Gastroesophageal sphincter (tissue), 4 donors: ENCODE data around the gene ZMIZ2. TPM values are rescaled to one million over a fixed set of nuclear protein-coding genes. Genes with fewer than 3 reads are reported as not detected.

Source experiments
- ATAC-seq: fragments of 150-250 bp; one replicate; pipeline ENCODE4 v1.9.1; 2016; ENCODE audit warnings: mild to moderate bottlenecking, moderate library complexity
- H3K27ac ChIP-seq, 4 donors: fragments of 200-600 bp; sonication (generic) in 3 of 4; 1 replicate in 3 of 4; 2 replicates in 1 of 4; pipeline ENCODE4 v1.5.1; 2016 to 2019
- H3K27me3 ChIP-seq: fragments of 200-600 bp; sonication (generic); one replicate; pipeline ENCODE4 v1.5.1; 2019
- H3K36me3 ChIP-seq, 2 donors: fragments of 200-600 bp; sonication (generic); one replicate each; pipeline ENCODE4 v1.5.1; 2019; ENCODE audit warnings: control low read depth in 1 of 2
- H3K4me1 ChIP-seq, 3 donors: fragments of 200-600 bp; sonication (generic); 1 replicate in 2 of 3; 2 replicates in 1 of 3; pipeline ENCODE4 v1.5.1; 2016 to 2019; ENCODE audit warnings: control low read depth in 2 of 3
- H3K4me3 ChIP-seq, 2 donors: fragments of 200-600 bp; sonication (generic); one replicate each; pipeline ENCODE4 v1.5.1; 2019; ENCODE audit warnings: mild to moderate bottlenecking in 1 of 2, moderate library complexity in 1 of 2
- H3K9me3 ChIP-seq, 3 donors: fragments of 200-600 bp; sonication (generic); one replicate each; pipeline ENCODE4 v1.5.1; 2017 to 2019; ENCODE audit warnings: control low read depth in 2 of 3
- CTCF ChIP-seq, 4 experiments: fragments of 200-600 bp in 2 of 4; fragments of 450-650 bp in 2 of 4; sonication (generic) in 1 of 4; IDR thresholded peaks; one replicate each; pipeline ENCODE4 v1.5.1; 2017 to 2019; ENCODE audit warnings: antibody characterized with exemption in 4 of 4, mild to moderate bottlenecking in 2 of 4, moderate library complexity in 2 of 4
- EP300 ChIP-seq: sonication (generic); formaldehyde crosslinking; IDR thresholded peaks from one replicate; pipeline ENCODE4 v1.6.1; 2017; ENCODE audit warnings: antibody characterized with exemption, mild to moderate bottlenecking
- POLR2A ChIP-seq, 2 donors: fragments of 450-650 bp; IDR thresholded peaks; one replicate each; pipeline ENCODE4 v1.6.1; 2017; ENCODE audit warnings: antibody characterized with exemption in 2 of 2, mild to moderate bottlenecking in 2 of 2, moderate library complexity in 1 of 2
- POLR2AphosphoS5 ChIP-seq: sonication (generic); formaldehyde crosslinking; IDR thresholded peaks from one replicate; pipeline ENCODE4 v1.6.1; 2017; ENCODE audit warnings: antibody characterized with exemption
- WGBS, 2 donors: methylation state at CpG; one replicate each; pipeline ENCODE4 v1.1.5; 2018; ENCODE audit warnings: low coverage in 1 of 2; 5-methylcytosine and 5-hydroxymethylcytosine counted together
- total RNA-seq, 4 donors: library from RNA; depleted of rRNA; stranded (reverse); fragments of >200 nt; gene quantifications; one replicate each; pipeline ENCODE4 v1.1.0, GENCODE V29; 2016

The ZMIZ2 gene
- total RNA-seq, 4 donors from 2014 or later: 12.7 to 28.0 (median 20.5) TPM

GRCh38 chr7:44762726-44763522, 14.3 kb downstream of the ZMIZ2 start:
- Histone ChIP-seq H3K36me3 (peaks cover 0 to 99% of the 10 kb centered on the region in 2 donors), H3K9me3 (no peaks in the 10 kb centered on the region), H3K27ac (peak overlapping the region in 1 of 4 donors; percentile 41), H3K4me1 (peaks cover 0 to 29% (median 7%) of the 10 kb centered on the region in 3 donors), H3K4me3 (no peak overlapping the region), H3K27me3 (no peaks in the 10 kb centered on the region)
- 91 to 96% methylated on average over 3 to 4 of the region's 20 CpGs for WGBS, 2 donors
- TF ChIP-seq POLR2A (IDR thresholded peaks at IDR 0.05) (no peak), EP300 (no peak), CTCF (IDR thresholded peaks at IDR 0.05) (no peak), POLR2AphosphoS5 (no peak)
- ATAC-seq: no peak

- Histone ChIP-seq H3K27ac (no peak overlapping the region), H3K4me1 (peaks cover 0 to 39% (median 19%) of the 10 kb centered on the region in 3 donors), H3K36me3 (peaks cover 0 to 89% of the 10 kb centered on the region in 2 donors), H3K4me3 (no peak overlapping the region), H3K27me3 (no peaks in the 10 kb centered on the region), H3K9me3 (no peaks in the 10 kb centered on the region)
- TF ChIP-seq EP300: no peak
- TF ChIP-seq POLR2AphosphoS5: no peak
- TF ChIP-seq POLR2A (IDR thresholded peaks at IDR 0.05): no peak
- no peak for TF ChIP-seq CTCF (IDR thresholded peaks at IDR 0.05)
- 93 to 96% methylated on average over 4 of the region's 6 CpGs for WGBS, 2 donors
- no peak for ATAC-seq
Observed at GRCh38 chr7:44764081-44764480, 15.4 kb downstream of the ZMIZ2 start.

- H3K9me3 ChIP-seq: no peaks in the 10 kb centered on the region
- H3K4me1 ChIP-seq: peaks cover 0 to 47% (median 25%) of the 10 kb centered on the region in 3 donors
- TF ChIP-seq CTCF (IDR thresholded peaks at IDR 0.05) (no peak), EP300 (no peak), POLR2AphosphoS5 (no peak), POLR2A (IDR thresholded peaks at IDR 0.05) (no peak)
- no peaks in the 10 kb centered on the region for H3K27me3 ChIP-seq
- peaks cover 0 to 81% of the 10 kb centered on the region in 2 donors for H3K36me3 ChIP-seq
- ATAC-seq: no peak
- WGBS, 2 donors: 100% methylated on average over 1 of the region's 22 CpGs; no CpG with 5 or more reads in 1 of the 2 donors
- no peak overlapping the region for H3K4me3 ChIP-seq
- H3K27ac ChIP-seq: peak overlapping the region in 1 of 4 donors; percentile 11
Observed at GRCh38 chr7:44764665-44765578, 16.3 kb downstream of the ZMIZ2 start.

- H3K27ac ChIP-seq: peak overlapping the region in 1 of 4 donors; percentile 84
- peaks cover 0 to 72% of the 10 kb centered on the region in 2 donors for H3K36me3 ChIP-seq
- no peak overlapping the region for H3K4me3 ChIP-seq
- no peak for ATAC-seq
- H3K27me3 ChIP-seq: no peaks in the 10 kb centered on the region
- 90% methylated on average over 8 of the region's 17 CpGs; no CpG with 5 or more reads in 1 of the 2 donors for WGBS, 2 donors
- H3K9me3 ChIP-seq: no peaks in the 10 kb centered on the region
- peaks cover 0 to 56% (median 34%) of the 10 kb centered on the region in 3 donors for H3K4me1 ChIP-seq
- TF ChIP-seq POLR2AphosphoS5 (no peak), POLR2A (IDR thresholded peaks at IDR 0.05) (no peak), CTCF (IDR thresholded peaks at IDR 0.05) (no peak), EP300 (no peak)
Observed at GRCh38 chr7:44765579-44766415, 17.1 kb downstream of the ZMIZ2 start.
